Renal cortex interstitium (tissue), 11 donors: ENCODE results near the gene OTUD3. TPM values are rescaled to one million over a fixed set of nuclear protein-coding genes. Genes with fewer than 3 reads are reported as not detected.
"Not testable (repeated sequence)": the region's sequence is repeated elsewhere in the genome, so short reads cannot be mapped to it uniquely, and the experiment has no call there.

Experiments
- DNase-seq, 11 donors: peaks; one replicate each; pipeline ENCODE4 v3.0.0-alpha.2; 2013; ENCODE audit warnings: low read depth in 9 of 11, low spot score in 4 of 11; ENCODE audit errors: extremely low read depth in 1 of 11
- polyA plus RNA-seq, 3 donors: library from polyadenylated mRNA; unstranded; fragments of 120-200 nt; gene quantifications; one replicate each; pipeline ENCODE4 v1.2.1, GENCODE V29; 2013; ENCODE audit not compliant: insufficient read length in 3 of 3

The OTUD3 gene
- polyA plus RNA-seq, 3 donors, result 14.0 to 24.7 (median 16.5) TPM

DNA sequence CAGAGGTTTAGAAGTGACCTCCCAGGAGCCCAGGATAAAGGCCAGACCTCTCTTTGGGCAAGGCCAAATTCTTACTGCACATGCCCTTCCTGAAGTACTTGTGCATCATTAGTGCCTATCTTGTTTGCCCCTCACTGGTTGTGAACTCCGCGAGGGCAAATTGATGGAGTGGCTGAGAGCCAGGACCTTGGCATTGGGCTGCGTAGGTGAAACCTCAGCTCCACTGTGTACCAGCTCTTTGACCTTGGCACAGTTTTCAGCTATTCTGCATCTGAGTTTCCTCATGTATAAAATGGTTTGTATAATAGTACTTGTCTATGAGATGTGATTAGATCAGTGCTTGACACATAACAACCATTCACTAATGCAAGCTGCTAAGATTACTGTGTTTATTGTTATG is 11.5 kb downstream of the OTUD3 start:
- DNase-seq, result no peak

DNA sequence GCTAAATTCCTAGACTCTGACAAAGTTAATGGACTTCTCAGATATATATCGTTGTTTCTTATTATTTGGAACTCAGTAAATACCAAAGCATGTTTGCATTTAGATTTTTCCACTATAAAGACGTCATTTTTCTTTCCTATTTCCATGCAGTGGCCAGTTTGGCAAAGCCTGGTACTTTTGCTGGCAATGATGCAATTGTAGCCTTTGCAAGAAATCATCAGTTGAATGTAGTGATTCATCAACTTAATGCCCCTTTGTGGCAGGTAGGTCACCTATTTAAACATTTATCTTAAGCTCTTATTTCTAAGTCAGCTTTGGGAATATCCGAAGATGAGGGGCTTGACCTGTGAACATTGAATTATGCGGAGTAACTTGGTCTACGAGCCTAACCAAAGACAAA is 12.0 kb downstream of the OTUD3 start:
- no peak for DNase-seq

DNA sequence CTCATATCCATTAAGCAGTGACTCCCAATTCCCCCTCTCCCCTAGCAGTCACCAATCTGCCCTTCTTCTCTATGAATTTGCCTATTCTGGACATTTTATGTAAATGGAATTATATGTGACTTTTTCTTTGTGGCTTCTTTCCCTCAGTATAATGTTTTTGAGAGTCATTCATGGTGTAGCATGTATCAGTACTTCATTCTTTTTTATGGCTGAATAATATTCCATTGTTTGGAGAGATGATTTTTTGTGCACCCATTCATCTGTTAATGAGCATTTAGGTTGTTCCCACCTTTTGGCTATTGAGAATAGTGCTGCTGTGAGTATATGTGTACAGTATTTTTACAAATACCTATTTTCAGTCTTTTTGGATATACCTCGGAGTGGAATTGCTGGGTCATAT is 19.5 kb downstream of the OTUD3 start:
- no peak for DNase-seq

DNA sequence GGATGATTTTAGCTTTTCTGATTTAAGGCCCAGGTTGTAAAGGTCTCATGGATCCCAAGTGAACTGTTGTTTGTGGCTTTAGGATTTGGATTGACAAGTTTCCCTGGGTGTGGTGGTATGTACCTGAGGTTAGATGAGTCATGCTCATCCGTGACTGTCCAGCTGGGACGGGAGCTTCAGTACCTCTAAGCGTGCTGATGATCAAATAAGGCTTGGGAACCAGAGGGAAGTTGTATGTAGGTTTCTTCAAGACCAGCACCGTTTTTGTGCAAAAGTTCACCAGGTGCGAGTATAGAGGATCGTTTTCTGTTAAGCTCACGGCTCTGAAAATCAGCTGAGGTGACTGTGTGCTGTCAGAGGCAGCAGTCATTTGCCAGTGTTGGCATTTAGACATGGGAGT is 21.4 kb downstream of the OTUD3 start:
- DNase-seq, result no peak

- no peak for DNase-seq
Observed at GRCh38 chr1:19907456-19907855, 25.3 kb downstream of the OTUD3 start.

DNA sequence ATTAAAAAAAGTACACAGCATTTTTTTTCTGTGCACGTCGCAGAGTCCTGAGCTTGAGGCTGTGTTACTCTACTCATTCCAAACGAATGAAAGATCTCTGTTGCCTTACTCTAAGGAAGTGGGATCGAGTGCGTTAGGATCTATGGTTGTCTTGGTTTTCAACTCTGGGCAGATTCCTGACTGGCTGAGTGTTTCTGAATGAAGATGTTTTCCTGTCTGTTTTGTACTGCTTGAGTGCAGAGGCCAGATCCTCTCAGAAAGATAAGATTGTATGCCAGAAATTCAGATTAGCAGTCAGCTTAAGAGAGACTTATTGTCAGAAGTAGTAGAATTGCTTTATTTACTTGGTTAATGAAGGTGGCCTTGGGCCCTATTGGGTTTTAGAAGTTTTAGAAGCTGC is 27.2 kb downstream of the OTUD3 start:
- no peak for DNase-seq

DNA sequence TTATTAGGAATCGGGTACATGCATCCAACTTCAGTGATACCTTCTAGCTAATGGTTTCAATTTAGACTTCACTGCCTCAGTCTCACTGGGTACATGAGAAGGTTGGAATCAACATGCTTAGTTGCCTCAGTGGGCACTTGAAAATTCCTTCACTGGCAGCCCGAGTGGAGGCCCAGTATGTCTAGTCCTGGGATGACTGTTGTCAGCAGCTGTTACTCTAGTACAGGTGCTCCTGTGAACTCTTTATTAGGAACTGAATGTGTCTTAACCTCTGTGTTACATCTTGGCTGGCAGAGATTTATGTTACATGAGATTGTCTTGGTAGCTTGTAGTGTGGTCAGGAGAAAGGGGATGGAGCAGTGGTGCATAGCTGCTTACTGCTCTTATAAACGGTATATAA is 27.8 kb downstream of the OTUD3 start:
- no peak for DNase-seq

GRCh38 chr1:19910650-19911049 is 28.5 kb downstream of the OTUD3 start:
- no peak for DNase-seq

DNA sequence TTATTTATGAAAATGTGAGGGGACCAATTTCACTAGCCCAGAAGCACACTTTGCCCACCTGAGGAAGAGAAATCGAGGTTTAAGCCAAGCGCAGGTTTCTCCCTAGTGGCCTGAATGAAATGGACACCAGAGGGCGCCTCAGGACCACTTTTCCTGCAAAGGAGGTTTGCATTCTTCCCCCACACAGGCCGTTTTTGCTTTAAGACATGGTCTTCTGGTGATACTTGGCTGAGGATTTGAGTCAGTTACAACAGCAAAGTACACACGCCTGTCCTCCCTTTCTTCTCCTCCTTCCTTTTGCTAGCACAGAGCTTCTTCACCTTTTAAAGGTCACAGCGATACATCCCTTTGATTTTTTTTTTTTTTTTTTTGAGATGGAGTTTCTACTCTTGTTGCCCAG is 35.9 kb downstream of the OTUD3 start:
- peak in 10 of 11 donors; percentile 67 to 83 (median 78) for DNase-seq

DNA sequence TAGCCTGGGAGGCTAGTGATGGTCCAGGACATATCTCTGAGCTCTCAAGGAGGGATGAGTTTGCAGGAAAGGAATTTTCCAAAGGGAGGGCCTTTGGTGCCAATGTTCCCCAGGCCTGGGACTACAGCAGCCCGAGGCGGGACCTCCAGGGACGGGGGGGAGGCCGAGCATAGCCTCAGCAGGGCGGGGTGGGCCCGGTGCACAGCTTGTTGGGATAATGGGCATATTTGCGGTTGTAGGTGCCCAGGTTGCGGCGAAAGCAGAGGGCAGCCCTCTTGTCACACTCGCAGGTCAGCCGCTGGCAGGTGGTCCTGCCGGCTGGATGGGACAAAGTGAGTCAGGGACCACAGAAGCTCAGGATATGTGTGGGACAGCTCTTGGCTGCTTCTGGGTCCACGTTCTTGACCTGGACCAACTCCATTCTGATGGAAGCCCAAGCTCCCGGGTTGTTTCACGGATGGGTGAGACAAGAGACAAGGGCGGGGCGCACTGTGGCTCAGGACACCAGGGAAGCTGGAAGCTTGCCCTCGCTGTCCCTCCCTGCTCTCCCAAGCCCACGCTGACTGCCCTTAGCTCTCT is 38.0 kb downstream of the OTUD3 start:
- DNase-seq, result no peak

DNA sequence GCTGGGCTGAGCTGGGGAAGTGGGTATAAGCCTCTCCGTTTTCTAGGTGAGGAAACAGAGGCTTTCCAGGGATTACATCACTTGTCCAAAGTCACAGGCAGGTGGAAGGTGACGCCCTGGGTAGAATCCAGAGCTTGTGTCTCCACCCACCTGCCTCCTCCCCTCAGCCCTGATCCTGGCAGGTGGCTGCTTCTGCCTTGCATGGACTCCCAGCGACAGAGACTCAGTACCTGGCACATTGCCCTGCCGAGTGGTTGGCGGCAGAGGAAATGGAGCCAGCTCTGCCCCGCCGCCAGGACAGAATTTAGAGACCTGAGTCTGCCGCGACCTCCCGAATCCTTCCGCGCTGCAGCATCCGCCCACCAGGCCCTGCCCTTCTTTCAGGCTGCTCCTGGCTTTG is 39.1 kb downstream of the OTUD3 start:
- DNase-seq, result no peak

GRCh38 chr1:19922015-19922688 is 40.0 kb downstream of the OTUD3 start:
- no peak for DNase-seq

DNA sequence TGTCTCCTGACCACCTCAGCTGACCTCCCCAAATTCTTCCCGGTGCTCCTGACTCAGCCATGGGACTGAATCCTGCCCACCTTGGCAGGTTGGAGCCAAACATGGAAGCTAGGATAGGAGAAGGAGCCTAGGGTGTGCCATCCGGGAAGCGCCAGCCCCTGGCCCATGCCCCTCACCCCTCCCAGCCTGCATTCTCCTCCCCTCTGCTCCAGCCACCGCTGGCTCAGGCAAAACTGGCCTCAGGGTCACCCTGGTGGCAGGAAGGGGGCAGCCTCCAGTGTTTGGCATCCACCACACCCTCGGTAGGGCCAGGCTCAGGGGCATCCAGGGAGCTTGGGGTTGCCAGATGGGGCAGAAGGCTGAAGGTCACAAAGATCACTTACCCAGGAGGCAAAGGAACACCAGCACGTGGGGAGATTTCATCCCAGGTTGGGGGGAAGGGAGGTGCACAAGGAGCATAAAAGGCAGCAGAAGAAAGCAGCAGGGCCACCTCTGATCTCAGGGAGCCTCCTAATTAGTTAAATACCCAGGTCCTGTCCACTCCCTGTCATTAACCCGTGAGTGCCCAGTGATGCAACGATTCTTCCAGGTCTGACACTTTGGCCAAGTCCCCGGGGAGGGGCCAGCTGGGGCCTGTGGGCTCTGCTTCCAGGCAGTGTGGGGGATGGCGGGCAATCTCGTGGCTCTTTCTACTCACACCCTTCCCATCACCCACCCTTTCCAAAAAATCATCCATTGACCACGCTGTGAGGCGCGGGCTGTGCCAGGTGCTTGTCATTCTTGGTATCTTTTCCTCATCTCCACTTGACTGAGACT is 41.1 kb downstream of the OTUD3 start, which contains the start of gene PLA2G2E:
TSS of gene PLA2G2E (minus strand) at position 481 of the 816 bp plus-strand sequence. CDS start at position 423, 58 bp downstream.
- no peak for DNase-seq

GRCh38 chr1:19923953-19924346 is 41.8 kb downstream of the OTUD3 start:
- no peak for DNase-seq

- no peak for DNase-seq
Observed at GRCh38 chr1:19925342-19926070, 43.3 kb downstream of the OTUD3 start.

DNA sequence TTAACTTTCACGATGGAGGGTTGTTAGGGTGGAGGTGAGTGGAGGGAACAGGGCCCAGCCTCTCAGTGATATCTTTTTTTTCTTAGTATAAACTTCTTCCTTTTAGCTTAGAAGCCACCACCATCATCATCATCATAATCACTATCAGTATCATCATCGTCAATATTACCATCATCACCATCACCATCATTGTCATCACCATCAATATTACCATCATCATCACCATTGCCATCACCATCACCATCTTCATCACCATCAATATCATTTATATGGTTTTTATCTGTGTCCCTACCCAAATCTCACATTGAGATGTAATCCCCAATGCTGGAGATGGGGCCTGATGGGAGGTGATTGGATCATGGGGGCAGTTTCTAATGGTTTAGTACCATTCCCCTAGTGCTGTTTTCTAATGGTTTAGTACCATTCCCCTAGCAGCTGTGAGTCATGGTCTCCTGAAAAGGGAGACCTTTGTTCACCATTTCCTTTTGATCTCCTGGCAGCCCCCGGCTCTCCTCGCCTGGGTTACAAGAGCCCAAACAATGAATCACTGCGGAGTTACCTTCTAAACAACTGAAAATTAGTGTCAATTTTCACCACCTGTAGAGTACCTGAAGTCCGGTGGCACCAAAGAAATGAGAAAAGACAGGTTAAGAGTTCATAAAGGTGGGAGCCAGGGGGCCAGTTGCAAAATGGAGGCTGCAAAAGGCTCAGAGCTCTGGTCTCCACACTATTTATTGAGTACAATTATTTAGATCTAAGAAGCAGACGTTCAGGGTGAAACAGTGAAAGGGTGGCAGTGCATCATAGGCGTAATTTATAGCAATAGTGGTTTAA is 44.3 kb downstream of the OTUD3 start:
- DNase-seq, result no peak

- not testable (repeated sequence) for DNase-seq
Observed at GRCh38 chr1:19927130-19927421, 44.9 kb downstream of the OTUD3 start.

GRCh38 chr1:19932866-19933265 is 50.7 kb downstream of the OTUD3 start:
- DNase-seq, result no peak

DNA sequence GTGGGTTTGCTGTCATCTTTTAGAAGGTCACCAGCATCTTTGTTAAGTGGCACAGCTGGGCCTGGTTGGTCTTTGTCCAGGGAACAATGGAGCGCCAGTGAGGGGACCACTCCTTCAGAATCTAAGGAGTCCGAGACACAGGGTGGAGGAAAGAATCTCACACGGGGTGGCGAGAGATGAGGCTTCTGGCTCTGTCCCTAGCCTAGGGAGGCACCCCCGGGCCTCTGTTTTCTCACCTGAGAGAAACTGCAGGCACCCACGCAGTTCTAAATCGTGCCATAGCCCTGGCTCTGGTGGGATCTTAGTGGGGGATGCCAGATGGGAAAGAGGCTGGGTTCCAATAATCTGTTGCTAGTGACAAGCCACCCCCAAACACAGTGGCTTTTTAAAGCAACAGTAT is 52.1 kb downstream of the OTUD3 start:
- DNase-seq, result no peak
